Measurements from ENCODE around the gene SP3.

The SP3 gene

DNA sequence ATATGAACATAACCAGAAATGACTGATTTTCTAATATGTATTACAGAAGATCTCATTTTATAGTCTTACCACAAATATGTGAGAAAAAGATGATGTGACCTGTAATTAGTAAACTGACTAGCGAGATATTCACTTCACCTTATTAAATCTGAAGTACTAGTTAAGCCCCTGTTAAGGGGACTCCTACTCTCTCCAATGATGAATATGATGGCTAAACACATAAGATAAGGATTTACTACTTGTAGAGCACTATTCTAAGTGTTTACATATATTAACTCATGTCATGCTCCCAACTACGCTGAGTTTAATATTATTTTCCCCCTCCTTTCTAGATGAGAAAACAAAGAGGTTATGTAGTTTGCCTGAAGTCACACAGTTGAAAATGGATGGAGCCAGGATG is 40.9 kb downstream of the SP3 start:
- H3K27me3 ChIP-seq (ENCODE audit: control insufficient read depth, insufficient read depth, low read length), result no peaks in the 10 kb centered on the region
- H3K27ac ChIP-seq, result no peak overlapping the region
- no peaks in the 10 kb centered on the region for H3K9me3 ChIP-seq (ENCODE audit: control insufficient read depth, low read length)
- peaks cover 4% of the 10 kb centered on the region for H3K4me1 ChIP-seq
- TF ChIP-seq, protein P1, sequence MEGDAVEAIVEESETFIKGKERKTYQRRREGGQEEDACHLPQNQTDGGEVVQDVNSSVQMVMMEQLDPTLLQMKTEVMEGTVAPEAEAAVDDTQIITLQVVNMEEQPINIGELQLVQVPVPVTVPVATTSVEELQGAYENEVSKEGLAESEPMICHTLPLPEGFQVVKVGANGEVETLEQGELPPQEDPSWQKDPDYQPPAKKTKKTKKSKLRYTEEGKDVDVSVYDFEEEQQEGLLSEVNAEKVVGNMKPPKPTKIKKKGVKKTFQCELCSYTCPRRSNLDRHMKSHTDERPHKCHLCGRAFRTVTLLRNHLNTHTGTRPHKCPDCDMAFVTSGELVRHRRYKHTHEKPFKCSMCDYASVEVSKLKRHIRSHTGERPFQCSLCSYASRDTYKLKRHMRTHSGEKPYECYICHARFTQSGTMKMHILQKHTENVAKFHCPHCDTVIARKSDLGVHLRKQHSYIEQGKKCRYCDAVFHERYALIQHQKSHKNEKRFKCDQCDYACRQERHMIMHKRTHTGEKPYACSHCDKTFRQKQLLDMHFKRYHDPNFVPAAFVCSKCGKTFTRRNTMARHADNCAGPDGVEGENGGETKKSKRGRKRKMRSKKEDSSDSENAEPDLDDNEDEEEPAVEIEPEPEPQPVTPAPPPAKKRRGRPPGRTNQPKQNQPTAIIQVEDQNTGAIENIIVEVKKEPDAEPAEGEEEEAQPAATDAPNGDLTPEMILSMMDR (IDR thresholded peaks at IDR 0.05), result no peak
- no peak overlapping the region for H3K9ac ChIP-seq
- H3K4me3 ChIP-seq (ENCODE audit: low read depth, low read length), result no peak overlapping the region
- H3K79me2 ChIP-seq, result peaks cover 41% of the 10 kb centered on the region
- H3K36me3 ChIP-seq (ENCODE audit: control insufficient read depth, insufficient read depth, low read length), result no peaks in the 10 kb centered on the region
- no peak overlapping the region for H2AFZ ChIP-seq
- H3K4me2 ChIP-seq (ENCODE audit: low read length), result no peak overlapping the region

DNA sequence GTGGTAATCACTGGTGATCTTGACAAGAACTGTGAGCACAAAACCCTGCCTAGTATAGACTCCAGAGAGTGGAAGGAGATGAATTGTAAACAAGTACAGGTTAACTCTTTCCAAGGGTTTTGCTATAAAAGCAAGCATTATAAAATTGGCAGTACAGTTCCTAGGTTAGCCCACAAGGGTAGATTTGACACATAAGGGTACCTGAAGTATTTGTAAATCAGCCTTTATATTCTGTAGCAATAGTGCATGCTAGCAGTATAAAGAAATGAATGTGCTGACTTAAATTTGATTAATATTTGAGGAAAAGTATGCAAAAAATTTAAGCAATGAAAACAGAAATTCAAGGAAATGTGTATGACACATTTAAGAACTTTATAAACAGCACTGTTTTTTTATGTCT is 42.4 kb downstream of the SP3 start:
- TF ChIP-seq, protein P1 (IDR thresholded peaks at IDR 0.05), result no peak
- Histone ChIP-seq H3K79me2 (peaks cover 33% of the 10 kb centered on the region), H3K27me3 (ENCODE audit: control insufficient read depth, insufficient read depth, low read length) (no peaks in the 10 kb centered on the region), H3K9ac (no peak overlapping the region), H3K4me2 (ENCODE audit: low read length) (no peak overlapping the region), H2AFZ (no peak overlapping the region), H3K27ac (no peak overlapping the region), H3K9me3 (ENCODE audit: control insufficient read depth, low read length) (no peaks in the 10 kb centered on the region), H3K4me1 (peaks cover 4% of the 10 kb centered on the region), H3K4me3 (ENCODE audit: low read depth, low read length) (no peak overlapping the region), H3K36me3 (ENCODE audit: control insufficient read depth, insufficient read depth, low read length) (no peaks in the 10 kb centered on the region)

DNA sequence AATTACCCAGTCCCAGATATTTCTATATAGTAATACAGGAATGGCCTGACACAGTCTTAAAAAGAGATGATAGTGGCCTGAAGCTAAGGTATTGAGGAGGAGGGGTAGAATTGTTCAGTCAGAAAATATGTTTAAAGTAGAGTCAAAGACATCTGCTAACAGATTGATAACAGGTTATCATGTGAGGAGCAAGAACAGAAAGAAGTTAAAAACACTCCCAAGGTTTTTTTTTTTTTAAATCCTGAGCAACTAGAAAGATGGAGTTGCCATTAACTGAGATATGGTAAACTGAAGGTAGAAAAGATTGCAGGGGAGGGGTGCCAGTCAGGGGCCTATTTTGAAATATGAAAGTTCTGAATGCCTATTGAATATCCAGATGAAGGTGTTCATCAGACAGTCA is 43.1 kb downstream of the SP3 start:
- H3K4me1 ChIP-seq, result peaks cover 4% of the 10 kb centered on the region

DNA sequence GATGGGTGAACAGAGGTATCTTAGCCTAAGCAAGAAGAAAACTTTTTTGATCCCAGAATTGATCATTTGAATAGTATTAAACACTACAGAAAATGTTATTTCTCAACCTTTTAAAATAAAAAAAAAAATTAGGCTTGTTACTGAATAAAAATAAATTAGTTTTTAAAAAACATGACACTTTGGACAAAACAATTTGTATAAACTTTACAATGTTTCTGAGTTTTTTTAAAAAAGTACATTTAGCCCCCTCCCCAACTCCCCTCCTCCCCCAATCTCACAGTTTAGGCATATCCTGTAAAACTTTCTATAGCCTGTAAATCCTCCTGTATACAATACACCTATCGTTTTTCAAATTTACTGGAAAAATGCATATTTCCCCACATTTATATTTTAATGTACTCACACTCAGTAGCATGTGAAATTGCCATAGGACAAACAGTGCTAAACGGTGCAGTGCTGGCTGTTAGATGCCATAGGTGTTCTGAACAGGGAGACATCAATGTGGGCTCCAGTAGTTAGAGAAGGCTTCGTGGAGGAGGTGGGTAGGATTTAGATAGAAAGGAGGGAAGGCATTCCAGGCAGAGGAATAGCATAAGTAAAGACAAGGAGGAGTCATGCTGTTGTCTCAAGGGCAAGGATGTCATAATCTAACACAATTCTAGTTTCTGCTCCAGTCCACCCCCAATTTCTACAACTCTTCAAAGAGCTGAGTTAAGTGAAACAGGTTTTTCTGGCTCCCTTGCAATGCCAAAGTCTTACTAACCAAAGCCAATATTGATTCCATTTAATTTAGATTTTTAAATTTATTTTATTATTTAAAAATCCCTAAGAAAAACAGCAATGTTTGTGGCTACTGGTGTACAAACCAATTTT is 50.9 kb downstream of the SP3 start:
- H3K9me3 ChIP-seq (ENCODE audit: control insufficient read depth, low read length), result no peaks in the 10 kb centered on the region
- H3K27ac ChIP-seq, result no peak overlapping the region
- no peaks in the 10 kb centered on the region for H3K36me3 ChIP-seq (ENCODE audit: control insufficient read depth, insufficient read depth, low read length)
- H3K79me2 ChIP-seq, result no peaks in the 10 kb centered on the region
- H2AFZ ChIP-seq, result no peak overlapping the region
- no peaks in the 10 kb centered on the region for H3K4me1 ChIP-seq
- no peak overlapping the region for H3K4me3 ChIP-seq (ENCODE audit: low read depth, low read length)
- H3K9ac ChIP-seq, result no peak overlapping the region
- no peak overlapping the region for H3K4me2 ChIP-seq (ENCODE audit: low read length)
- no peaks in the 10 kb centered on the region for H3K27me3 ChIP-seq (ENCODE audit: control insufficient read depth, insufficient read depth, low read length)
- TF ChIP-seq, protein P1 (IDR thresholded peaks at IDR 0.05), result no peak

More for the DNA sequence above, 43.1 kb downstream of the SP3 start:
- Histone ChIP-seq H3K4me2 (ENCODE audit: low read length) (no peak overlapping the region), H3K9me3 (ENCODE audit: control insufficient read depth, low read length) (no peaks in the 10 kb centered on the region), H3K36me3 (ENCODE audit: control insufficient read depth, insufficient read depth, low read length) (no peaks in the 10 kb centered on the region), H3K27ac (no peak overlapping the region), H3K79me2 (peaks cover 29% of the 10 kb centered on the region), H2AFZ (no peak overlapping the region), H3K4me3 (ENCODE audit: low read depth, low read length) (no peak overlapping the region), H3K27me3 (ENCODE audit: control insufficient read depth, insufficient read depth, low read length) (no peaks in the 10 kb centered on the region), H3K9ac (no peak overlapping the region)
- TF ChIP-seq, protein P1 (IDR thresholded peaks at IDR 0.05), result no peak

DNA sequence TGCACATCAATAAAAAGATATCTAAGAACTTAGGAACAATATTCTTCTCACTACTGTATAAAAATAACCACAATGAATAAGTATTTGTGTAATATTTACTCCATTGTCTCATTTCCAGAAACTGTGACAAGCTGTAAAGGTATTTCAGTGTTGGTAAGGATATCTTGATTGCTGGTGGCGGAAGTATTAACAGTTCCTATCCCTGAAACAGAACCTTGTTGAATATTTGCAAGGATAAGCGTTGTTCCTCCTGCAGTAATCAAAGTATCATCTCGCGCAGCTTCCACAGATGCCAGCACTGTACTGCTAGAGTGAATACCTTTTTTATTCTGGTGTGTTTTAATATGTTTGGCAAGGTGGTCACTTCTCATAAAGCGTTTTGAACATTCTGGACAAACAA is 55.3 kb downstream of the SP3 start:
- H3K4me2 ChIP-seq (ENCODE audit: low read length), result no peak overlapping the region
- H3K4me3 ChIP-seq (ENCODE audit: low read depth, low read length), result no peak overlapping the region
- H2AFZ ChIP-seq, result no peak overlapping the region
- H3K27ac ChIP-seq, result no peak overlapping the region
- H3K79me2 ChIP-seq, result no peaks in the 10 kb centered on the region
- H3K9me3 ChIP-seq (ENCODE audit: control insufficient read depth, low read length), result no peaks in the 10 kb centered on the region
- no peaks in the 10 kb centered on the region for H3K27me3 ChIP-seq (ENCODE audit: control insufficient read depth, insufficient read depth, low read length)
- peaks cover 3% of the 10 kb centered on the region for H3K4me1 ChIP-seq
- no peaks in the 10 kb centered on the region for H3K36me3 ChIP-seq (ENCODE audit: control insufficient read depth, insufficient read depth, low read length)
- no peak overlapping the region for H3K9ac ChIP-seq
- TF ChIP-seq, protein P1 (IDR thresholded peaks at IDR 0.05), result no peak
